ENCODE data around the gene KCNH3. TPM values are rescaled to one million over a fixed set of nuclear protein-coding genes. Genes with fewer than 3 reads are reported as not detected.
A peak's percentile ranks its signal among the peaks of the same experiment; 100 is the strongest.

Gene KCNH3
- total RNA-seq, 1 donor from 2014 or later = 31.9 TPM

GRCh38 chr12:49519574-49519936, 19.3 kb upstream of the KCNH3 start:
- Mint-ChIP-seq H3K4me3 (ENCODE audit: low read depth) (no peak overlapping the region), H3K4me1 (ENCODE audit: low read depth) (peaks cover 33% of the 10 kb centered on the region), H3K27me3 (no peaks in the 10 kb centered on the region), H3K36me3 (ENCODE audit: insufficient read depth) (peaks cover 25% of the 10 kb centered on the region), H3K27ac (peak overlapping the region; percentile 80), H3K9me3 (ENCODE audit: low read depth) (no peaks in the 10 kb centered on the region)
- TF ChIP-seq, protein P1, sequence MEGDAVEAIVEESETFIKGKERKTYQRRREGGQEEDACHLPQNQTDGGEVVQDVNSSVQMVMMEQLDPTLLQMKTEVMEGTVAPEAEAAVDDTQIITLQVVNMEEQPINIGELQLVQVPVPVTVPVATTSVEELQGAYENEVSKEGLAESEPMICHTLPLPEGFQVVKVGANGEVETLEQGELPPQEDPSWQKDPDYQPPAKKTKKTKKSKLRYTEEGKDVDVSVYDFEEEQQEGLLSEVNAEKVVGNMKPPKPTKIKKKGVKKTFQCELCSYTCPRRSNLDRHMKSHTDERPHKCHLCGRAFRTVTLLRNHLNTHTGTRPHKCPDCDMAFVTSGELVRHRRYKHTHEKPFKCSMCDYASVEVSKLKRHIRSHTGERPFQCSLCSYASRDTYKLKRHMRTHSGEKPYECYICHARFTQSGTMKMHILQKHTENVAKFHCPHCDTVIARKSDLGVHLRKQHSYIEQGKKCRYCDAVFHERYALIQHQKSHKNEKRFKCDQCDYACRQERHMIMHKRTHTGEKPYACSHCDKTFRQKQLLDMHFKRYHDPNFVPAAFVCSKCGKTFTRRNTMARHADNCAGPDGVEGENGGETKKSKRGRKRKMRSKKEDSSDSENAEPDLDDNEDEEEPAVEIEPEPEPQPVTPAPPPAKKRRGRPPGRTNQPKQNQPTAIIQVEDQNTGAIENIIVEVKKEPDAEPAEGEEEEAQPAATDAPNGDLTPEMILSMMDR (IDR thresholded peaks at IDR 0.05; ENCODE audit: unreplicated experiment) = no peak
- no peak for DNase-seq (ENCODE audit: low spot score, unreplicated experiment)

DNA sequence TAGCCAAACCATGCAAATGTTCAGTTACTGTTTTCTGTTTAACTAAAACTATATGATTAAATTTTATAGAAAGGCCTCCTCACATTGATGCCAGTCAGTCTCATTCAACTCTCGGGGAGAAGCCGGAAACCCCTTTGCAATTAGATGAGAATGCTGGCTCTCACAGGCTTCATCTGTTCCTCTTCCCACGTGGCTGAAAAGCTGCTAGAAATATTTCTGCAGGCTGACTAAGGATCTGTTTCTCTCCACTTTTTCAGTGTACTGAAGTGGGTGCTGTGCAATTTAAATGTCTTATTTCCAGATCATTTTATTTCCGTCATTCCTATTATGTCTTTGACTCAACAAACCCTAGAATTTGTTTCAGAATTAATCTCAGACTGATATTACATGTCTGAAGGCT, 17.4 kb upstream of the KCNH3 start:
- Mint-ChIP-seq H3K9me3 (ENCODE audit: low read depth) (no peaks in the 10 kb centered on the region), H3K27ac (no peak overlapping the region), H3K27me3 (no peaks in the 10 kb centered on the region), H3K4me3 (ENCODE audit: low read depth) (no peak overlapping the region), H3K4me1 (ENCODE audit: low read depth) (peaks cover 22% of the 10 kb centered on the region), H3K36me3 (ENCODE audit: insufficient read depth) (peaks cover 38% of the 10 kb centered on the region)
- TF ChIP-seq, protein P1 (IDR thresholded peaks at IDR 0.05; ENCODE audit: unreplicated experiment) = no peak
- DNase-seq (ENCODE audit: low spot score, unreplicated experiment) = no peak

DNA sequence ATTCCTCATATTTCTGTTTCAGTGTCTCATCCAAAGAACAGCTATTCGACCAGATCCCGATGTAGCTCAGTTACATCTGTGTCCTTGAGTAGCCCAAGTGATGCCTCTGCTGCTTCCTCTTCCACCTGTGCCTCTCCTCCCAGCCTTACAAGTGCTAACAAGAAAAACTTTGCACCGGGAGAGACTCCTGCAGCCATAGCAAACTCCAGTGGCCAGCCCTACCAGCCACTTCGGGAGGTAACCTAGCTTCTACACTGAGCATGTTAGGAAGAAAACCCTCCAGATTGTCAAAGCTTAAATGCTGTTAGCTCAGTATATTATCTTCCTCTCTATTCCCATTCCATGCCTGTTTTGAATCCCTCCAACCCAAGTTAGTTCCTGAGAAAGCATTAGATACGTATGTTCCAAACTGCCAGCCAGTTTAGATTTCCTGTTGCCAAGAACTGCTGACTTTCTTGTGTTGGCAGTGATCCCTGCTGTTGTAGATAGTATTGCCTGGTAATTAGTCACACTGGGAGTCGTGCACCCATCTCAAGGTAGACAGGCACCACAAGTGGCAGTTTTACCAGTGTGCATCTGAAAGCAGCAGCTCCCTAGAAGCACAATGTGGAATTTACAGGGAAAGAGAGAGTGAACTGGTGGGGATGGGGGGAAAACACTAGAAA, 14.0 kb upstream of the KCNH3 start:
- H3K4me3 Mint-ChIP-seq (ENCODE audit: low read depth) = no peak overlapping the region

DNA sequence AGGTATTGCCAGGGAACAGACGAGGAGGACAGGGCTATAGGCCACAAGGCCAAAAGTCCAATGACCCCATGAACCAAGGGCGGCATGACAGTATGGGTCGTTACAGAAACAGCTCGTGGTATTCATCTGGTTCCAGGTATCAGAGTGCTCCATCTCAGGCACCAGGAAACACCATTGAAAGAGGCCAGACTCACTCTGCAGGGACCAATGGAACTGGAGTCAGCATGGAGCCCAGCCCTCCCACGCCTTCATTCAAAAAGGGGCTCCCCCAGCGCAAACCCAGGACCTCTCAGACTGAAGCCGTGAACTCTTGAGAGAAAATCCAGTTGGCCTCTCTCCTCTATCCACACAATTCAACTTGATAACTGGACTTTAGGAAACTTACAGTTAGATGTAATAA, 12.9 kb upstream of the KCNH3 start:
- no peaks in the 10 kb centered on the region for H3K4me1 Mint-ChIP-seq (ENCODE audit: low read depth)
- peaks cover 50% of the 10 kb centered on the region for H3K36me3 Mint-ChIP-seq (ENCODE audit: insufficient read depth)
- no peak overlapping the region for H3K27ac Mint-ChIP-seq

More for the DNA sequence above, 14.0 kb upstream of the KCNH3 start:
- Mint-ChIP-seq H3K9me3 (ENCODE audit: low read depth) (no peaks in the 10 kb centered on the region), H3K4me1 (ENCODE audit: low read depth) (peaks cover 1% of the 10 kb centered on the region), H3K36me3 (ENCODE audit: insufficient read depth) (peaks cover 49% of the 10 kb centered on the region), H3K27ac (peak overlapping the region; percentile 2), H3K27me3 (no peaks in the 10 kb centered on the region)
- DNase-seq (ENCODE audit: low spot score, unreplicated experiment) = no peak
- TF ChIP-seq, protein P1 (IDR thresholded peaks at IDR 0.05; ENCODE audit: unreplicated experiment) = no peak

DNA sequence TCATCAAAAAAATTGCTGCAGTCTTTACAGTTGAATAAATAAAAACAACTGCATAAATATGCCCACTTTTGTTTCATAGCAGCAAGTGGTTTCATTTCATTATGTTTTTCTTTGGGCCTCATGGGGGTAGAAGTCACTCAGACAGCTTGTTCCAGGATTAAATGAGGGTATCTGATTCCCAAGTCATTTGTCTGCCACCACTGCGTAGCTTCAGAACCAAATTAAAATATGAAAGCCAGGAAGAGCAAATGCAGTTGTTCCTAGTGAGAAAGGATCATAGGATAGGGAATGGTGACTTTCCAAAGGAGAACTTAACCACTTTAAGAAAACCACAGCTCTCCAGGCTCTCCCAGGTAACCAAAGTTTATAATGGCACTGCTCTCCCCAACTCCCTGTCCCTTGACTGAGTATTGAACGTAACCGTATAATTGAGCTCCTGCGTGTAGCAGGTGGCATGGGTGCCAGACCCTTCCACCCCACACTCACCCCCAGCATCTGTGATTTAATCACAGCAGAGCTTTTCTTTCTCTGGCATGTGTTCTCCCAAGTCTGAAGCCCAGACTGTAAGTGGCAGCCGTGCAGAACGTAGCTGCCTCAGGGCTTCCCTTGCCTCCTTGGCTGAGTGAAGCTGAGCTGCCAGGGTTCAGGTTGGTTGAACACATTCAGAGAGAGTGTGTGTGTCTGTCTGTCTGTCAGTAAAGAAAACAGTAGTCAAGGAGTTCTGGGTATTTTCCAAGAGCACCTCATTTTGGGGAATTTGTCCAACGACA, 11.3 kb upstream of the KCNH3 start:
- DNase-seq (ENCODE audit: low spot score, unreplicated experiment) = no peak
- H3K4me1 Mint-ChIP-seq (ENCODE audit: low read depth) = peaks cover under 1% of the 10 kb centered on the region
- no peak overlapping the region for H3K27ac Mint-ChIP-seq

More for the DNA sequence above, 12.9 kb upstream of the KCNH3 start:
- Mint-ChIP-seq H3K27me3 (no peaks in the 10 kb centered on the region), H3K4me3 (ENCODE audit: low read depth) (no peak overlapping the region), H3K9me3 (ENCODE audit: low read depth) (no peaks in the 10 kb centered on the region)
- DNase-seq (ENCODE audit: low spot score, unreplicated experiment) = no peak
- TF ChIP-seq, protein P1 (IDR thresholded peaks at IDR 0.05; ENCODE audit: unreplicated experiment) = no peak

More for the DNA sequence above, 11.3 kb upstream of the KCNH3 start:
- Mint-ChIP-seq H3K9me3 (ENCODE audit: low read depth) (no peaks in the 10 kb centered on the region), H3K27me3 (no peaks in the 10 kb centered on the region), H3K4me3 (ENCODE audit: low read depth) (no peak overlapping the region), H3K36me3 (ENCODE audit: insufficient read depth) (peaks cover 39% of the 10 kb centered on the region)
- TF ChIP-seq, protein P1 (IDR thresholded peaks at IDR 0.05; ENCODE audit: unreplicated experiment) = no peak
